Posterior cingulate gyrus (tissue), 11 donors: ENCODE measurements around the gene DCAF11.
A peak's percentile ranks its signal among the peaks of the same experiment; 100 is the strongest.

Source experiments
- DNase-seq, 10 donors: peaks; one replicate each; pipeline versions ENCODE4 v3.0.0 to v3.0.0-alpha.2; 2020 to 2021; ENCODE audit warnings: mixed read lengths in 3 of 10
- intact Hi-C: fragments of 100-400 bp; cut with DNase I; formaldehyde crosslinking; loops from one replicate; pipeline ENCODE4 v1.15.1; 2023

Gene DCAF11

DNA sequence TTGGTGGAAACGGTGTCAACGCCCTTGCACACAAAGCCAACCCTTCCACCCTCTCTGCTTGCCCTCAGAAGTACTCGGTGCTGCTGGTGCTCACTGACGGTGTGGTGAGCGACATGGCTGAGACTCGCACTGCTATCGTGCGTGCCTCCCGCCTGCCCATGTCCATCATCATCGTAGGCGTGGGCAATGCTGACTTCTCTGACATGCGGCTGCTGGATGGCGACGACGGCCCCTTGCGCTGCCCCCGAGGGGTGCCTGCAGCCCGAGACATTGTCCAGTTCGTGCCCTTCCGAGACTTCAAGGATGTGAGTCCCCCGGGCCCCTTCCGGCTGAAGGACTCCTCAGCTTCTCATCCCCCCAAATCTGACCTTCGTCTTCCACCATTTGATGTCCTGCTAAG is 37.5 kb upstream of the DCAF11 start:
- peak in 2 of 10 donors; percentile 47 to 83 for DNase-seq
- intact Hi-C loops = no loop called here

DNA sequence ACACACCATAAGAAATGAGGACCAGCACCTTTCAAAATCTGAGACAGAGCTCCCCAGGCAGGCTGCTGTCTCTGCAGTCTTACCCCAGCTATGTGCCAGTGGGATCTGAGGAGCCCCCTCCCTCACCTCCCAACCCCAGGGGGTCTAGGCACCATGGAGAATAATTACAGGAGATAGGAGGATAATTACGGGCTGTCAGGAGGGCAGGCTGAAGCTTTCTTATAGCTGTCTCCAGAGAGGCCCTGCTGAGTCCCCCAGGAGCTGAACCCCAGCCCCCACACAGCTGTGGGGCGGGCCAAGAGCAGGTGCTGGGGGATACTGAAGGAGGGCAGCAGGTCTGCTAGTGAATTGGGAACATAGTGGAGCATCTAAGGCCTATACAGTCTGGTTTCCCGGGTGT is 36.4 kb upstream of the DCAF11 start:
- DNase-seq = peak in 2 of 10 donors; percentile 14 to 32
- intact Hi-C loops = no loop called here

DNA sequence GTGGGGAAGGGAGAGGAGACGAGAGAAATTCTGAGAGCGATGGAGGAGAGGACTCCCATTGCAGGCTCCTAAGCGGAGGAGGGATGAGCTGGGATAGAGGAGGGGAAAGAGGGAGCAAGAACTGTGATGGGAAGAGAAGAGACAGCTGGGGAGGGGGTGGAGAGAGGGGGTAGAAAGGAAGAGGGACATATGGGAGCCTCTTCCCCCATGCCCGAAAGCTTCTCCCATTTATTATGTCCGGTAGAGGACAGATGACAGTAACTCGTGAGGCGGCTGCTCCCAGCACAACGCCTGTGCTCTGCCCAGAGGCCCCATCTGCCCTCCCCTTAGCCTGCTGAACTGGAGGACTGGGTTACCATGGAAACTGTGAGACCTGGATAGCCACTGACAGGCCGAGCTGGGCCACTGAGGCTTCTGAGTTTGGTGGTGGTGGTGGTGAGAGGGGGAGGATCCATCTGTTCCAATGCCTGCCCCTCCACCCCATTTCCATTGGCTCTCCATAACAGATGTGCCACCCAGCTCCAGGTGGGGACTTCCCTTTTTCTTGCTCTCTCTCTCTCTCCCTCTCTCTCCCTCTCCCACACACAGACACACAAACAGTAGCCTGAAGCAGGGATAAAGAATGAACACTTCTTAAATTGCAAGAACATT is 35.0 kb upstream of the DCAF11 start:
- intact Hi-C loops = no loop called here
- DNase-seq = peak in 3 of 10 donors; percentile 27 to 87 (median 81)

DNA sequence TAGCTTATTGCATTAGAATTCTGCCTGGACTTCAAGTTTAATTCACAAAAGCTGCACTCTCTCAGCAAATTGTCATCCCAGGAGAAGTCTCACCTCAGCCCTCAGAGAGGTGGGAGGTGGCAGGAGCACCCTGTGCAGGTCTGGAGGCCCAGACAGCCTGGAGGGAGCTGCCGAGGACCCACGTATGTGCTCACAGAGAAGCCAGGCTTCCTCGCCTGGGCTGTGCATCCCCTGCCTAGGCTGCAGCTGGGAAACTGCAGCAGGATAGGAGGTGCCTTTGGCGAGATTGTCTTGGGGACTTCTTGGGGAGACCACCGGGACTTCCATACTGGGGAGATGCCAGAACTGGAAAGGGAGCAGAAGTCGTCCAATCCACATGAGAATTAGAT is 34.4 kb upstream of the DCAF11 start:
- intact Hi-C loops = no loop called here
- peak in 2 of 10 donors; percentile 77 to 86 for DNase-seq

DNA sequence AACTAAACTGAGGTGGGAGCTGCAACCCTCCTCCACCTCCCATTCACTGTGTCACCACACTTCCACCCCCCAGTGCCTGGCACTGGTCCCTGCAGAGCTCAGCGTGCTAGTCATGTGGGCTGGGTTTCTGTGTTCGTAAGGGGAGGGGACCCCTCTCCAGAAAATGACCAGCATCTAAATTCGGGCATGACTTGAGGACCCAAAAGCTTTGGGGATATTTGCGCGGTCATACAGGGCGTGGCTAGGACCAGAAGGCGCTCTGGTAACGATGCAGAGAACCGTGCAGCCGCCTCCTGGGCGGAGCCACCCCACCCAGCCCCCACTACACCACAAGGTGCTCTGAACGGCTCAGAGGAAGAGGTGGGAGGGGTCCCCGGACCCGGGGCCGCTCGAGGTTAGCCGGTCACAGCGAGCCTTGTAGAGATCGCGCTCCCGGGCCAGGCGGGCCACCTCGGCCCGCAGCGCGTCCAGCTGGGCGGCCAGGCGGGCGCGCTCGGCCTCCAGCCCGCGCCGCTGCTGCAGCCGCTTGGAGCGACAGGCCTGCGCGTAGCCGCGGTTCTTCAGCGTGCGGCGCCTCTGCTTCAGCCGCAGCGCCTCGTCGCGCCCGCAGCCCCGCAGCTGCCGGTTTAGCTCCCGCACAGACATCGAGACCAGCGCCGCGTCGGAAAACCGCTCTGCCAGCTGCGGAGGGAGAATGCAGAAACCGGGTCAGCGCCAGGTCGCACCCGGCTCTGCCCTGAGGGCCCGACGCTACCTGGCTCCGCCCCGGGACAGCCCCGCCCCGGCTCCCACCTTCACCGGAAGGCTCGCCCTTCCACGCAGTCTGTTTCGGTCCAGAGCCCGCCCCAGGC is 33.5 kb upstream of the DCAF11 start:
- intact Hi-C loops = no loop called here
- peak; percentile 42 to 91 (median 54) for DNase-seq

DNA sequence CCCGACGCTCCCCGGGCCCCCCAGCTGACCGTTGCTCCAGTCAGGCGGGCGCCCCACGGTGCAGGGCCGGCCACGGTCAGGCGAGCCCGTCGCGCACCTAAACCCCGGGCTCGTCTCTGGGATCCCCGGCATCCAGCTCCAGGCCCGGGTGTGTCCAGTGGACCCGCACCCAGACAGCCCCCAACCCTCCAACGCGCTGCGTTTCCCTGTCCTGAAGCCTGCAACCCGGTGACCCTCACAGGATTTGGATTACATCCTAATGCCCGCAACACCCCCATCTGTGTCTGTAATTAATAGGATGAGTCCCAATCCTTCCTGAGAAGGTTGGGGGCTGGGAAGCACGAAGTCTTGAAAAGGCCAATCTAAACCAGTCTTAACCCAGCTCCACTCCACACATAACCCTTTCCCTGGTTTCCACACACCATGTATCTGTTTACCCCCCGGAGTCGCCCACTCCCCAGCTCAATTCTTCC is 32.8 kb upstream of the DCAF11 start:
- DNase-seq = no peak
- intact Hi-C loops = no loop called here

DNA sequence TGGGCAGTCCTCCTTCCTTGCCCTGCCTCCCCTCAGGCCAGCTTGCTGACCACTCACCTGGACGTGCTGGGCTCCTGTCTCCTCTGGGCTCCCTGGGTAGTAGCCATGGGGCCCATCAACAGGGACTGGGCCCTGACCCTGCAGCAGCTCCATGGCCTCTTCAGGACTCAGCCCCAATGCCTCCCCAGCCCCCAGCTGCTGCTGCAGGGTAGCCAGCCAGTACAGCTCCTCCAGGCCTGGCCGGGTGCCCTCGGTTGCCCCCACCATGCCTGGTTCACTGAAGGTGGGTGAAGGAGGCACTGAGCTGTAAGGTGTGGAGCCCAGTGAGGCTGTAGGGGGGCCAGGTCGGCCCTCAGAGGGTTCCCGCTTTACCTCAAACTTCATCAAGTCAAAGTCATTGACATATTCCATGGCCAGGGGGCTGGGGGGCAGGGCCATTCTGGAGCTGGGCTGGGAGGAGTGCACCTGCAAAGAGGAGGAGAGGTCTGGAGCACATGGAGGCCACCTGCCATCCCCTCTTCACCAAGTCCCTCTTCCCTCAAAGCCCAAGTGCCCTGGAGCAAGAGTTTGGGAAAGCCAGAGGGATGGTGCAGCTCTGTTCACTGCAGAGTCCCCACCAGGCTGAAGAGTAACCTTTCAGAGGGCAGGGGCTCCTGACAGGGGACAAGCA is 32.0 kb upstream of the DCAF11 start:
- intact Hi-C loops = no loop called here
- DNase-seq = peak in 3 of 10 donors; percentile 39 to 72 (median 70)

DNA sequence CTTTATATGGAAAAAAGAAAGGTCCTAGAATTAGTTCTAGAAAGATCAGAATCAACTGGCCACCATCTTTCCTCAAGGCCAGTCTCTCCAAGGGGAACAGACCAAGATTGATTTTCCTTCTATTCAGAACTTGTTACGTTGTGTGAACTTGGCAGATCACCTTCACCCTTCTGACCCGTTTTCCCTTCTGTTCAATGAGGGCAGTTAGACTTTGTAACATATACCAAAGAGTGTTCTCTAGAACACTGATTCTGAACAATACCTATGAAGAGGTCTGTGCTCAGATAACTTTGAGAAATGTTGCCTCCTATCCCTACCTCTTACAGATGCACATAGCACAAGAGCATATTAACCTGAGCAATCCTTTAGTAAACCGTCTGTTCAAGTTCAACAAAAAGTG is 31.1 kb upstream of the DCAF11 start:
- DNase-seq = no peak
- intact Hi-C loops = no loop called here

DNA sequence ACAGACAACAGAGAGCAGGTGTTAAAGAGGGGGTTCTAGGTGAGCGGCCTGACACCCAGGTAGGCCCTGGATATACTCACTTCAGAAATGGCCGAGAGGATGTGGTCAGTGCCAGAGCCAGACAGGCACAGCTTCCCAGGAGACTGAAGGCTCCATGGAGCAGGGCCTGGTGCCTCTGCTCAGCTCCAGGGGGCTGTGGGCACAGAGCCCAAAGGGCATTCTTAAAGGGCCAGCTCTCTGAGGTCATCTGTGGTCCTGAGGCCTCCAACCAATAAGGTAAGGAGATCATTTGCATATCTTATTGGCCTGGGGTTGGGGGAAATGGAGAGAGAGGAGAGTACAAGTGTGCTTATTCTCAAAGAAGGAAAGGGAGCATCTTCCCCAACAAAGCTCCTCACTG is 30.1 kb upstream of the DCAF11 start:
- intact Hi-C loops = no loop called here
- peak in 2 of 10 donors; percentile 17 to 24 for DNase-seq

DNA sequence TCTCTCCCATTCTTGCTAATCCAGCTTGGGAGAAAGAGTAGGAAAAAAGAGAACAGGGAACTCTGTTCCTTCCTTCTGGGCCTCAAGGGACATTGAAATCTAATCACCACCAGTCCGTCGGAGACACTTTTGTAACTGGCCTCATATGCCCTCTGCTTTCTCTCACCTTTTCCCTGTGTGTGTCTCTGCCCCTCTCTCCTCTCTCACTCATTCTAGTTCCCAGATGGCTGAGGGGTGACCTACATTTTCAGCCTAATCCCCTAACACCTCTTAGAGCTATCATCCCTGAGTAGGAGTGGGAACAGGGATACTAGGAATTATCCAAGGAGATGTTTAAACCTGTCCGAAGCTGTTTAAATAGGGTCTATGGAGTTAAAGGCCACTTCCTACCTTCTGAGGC is 29.4 kb upstream of the DCAF11 start:
- DNase-seq = peak in 1 of 10 donors; percentile 2
- intact Hi-C loops = no loop called here

DNA sequence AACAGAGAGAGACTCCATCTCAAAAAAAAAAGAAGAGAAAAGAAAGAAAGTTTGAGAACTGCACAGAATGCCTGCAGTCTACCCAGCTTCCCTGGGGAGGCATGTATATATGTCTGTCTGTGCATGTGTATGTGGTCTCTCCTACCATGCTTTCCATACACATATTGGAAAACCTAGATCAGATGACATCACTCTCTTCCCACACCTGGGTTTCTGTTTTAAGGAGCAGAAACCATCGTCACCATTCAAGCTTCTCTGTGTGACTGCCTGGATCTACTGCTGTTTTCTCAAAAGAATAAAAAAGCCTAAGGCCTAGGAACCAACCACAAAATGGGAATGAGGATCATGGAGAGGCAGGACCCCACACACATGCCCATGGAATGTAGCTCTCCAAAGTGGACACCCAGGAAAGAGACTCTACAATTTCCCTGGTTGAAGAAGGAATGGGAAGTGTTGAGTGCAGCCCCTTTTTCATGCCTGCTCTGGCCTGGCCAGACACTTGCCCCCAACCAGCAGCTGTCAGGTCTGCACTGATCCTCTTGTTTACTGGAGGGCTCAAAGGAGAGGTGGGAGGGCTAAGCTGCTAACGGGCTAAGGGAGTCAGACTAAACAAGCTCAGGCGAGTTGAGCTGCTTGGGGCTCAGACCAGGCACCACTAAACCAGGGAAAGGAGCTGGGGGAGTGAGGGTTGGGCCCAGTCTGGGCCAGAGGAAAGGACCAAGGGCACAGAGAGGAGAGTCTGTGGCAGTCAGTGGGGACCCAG is 28.2 kb upstream of the DCAF11 start:
- intact Hi-C loops = no loop called here
- DNase-seq = peak in 1 of 10 donors; percentile 53

DNA sequence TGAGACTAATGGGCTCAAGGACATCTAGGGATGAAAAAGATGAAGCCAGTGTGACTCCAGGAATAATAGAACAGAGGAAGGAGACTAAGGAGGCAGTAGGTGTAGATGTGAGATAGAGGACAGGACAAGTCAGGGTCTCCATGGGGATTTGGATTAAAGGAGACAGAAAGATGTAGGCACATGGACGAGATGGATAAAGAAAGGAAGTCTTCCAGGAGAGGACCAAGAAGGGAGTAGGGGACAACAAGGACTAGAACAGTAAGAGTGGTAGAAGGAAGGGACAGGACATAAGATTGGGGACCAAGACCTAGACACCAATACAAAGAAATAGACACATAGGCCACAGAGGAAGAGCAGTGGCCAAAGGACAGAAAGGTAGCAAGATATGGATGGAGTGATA is 27.6 kb upstream of the DCAF11 start:
- no peak for DNase-seq
- intact Hi-C loops = no loop called here

DNA sequence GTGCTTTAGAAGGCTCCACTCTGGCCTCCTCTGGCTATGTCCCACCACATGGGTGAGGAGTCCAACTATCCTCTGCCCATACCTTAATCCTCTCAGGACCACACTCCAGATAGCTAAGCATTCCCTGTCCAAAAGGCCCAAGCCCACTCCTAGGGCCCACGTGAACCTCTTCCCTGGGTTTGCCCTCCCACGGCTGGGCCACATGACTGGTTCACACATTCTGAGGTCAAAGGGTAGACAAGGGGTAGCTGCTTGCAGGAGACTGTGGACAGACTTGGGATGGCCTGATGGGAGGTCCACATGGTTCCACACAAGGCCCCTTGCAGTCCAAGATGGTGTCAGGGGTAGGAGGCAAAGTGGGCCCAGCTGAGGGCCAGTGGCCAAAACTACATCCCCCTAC is 26.5 kb upstream of the DCAF11 start:
- peak in 2 of 10 donors; percentile 8 to 11 for DNase-seq
- intact Hi-C loops = no loop called here

DNA sequence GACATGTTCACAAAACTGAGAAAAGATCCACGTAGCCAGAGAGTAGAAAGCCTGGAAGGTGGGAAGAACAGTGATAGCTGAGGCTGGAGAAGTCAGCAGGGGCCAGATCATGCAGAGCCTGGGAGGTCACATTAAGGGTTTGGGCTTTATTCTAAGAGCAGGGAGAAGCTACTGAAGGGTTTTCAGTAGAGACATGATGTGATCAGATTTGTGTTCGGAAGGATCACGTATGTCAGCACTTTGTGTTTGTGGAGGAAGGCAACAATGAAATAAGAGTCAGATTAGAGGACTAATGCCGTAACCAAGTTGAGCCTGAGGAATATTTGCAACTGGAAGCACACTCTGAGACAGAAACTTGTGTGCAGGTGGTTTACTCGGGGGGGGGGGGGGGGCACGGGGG is 24.7 kb upstream of the DCAF11 start:
- intact Hi-C loops = loop anchor here (1.0 to 5.0 kb wide), 2 partner anchors 38 to 76 kb away; partner anchors contain the start of gene CARMIL3
- no peak for DNase-seq

DNA sequence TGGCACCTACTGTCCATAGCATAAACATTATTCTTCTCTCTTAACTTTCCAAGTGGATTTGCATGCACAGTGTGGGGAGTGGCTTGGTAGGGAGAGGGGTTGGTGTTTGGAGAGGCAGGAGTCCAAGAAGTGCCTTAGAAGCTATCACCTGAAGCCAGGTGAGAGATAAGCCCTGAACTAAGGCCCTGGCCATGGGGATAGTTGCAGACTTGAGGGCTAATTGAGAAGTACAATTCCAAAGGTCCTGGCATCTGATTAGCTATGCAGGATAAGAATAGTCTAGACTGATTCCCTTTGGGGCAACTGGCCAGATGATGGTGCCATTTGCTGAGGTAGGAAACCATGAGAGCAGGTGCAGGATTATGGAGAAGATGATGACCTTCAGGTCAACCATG is 22.5 kb upstream of the DCAF11 start:
- peak in 1 of 10 donors; percentile 8 for DNase-seq
- intact Hi-C loops = loop anchor here (5.0 kb wide), 1 partner anchor 40 kb away; the partner anchor contains the start of gene CARMIL3

DNA sequence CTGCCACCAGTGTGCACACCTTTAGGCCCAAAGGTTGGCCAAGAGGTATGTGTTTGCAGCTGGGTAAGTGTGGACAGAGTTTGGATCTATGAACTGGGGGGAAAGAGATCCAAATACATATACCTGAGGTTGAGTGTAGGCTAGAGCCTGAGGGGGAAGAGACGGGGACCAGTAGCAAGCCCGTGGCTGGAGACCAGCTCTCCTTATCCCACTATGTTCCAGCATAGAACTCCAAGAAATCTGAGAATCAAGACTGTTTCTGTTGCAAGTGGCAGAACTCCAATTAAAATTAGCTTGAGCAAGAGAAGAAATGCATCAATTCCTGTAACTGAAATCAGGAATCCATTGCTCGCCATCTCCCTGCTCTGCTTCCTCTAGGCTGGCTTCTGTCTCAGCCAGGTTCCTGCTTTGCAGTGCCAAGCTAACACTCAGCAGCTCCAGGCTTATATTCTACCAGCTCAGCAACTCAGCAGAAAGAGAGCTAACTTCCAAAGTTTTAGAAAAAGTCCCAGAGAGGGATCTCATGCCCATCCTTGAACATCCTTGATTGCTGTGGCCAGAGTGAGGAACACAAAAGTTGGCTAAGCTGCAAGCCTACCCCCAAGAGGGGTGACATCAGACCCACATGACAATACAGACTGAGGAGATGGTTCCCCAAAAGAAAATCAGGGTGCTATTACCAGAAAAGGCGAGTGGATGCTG is 21.9 kb upstream of the DCAF11 start:
- intact Hi-C loops = loop anchor here (5.0 kb wide), 1 partner anchor 40 kb away; the partner anchor contains the start of gene CARMIL3
- peak in 1 of 10 donors; percentile 3 for DNase-seq

DNA sequence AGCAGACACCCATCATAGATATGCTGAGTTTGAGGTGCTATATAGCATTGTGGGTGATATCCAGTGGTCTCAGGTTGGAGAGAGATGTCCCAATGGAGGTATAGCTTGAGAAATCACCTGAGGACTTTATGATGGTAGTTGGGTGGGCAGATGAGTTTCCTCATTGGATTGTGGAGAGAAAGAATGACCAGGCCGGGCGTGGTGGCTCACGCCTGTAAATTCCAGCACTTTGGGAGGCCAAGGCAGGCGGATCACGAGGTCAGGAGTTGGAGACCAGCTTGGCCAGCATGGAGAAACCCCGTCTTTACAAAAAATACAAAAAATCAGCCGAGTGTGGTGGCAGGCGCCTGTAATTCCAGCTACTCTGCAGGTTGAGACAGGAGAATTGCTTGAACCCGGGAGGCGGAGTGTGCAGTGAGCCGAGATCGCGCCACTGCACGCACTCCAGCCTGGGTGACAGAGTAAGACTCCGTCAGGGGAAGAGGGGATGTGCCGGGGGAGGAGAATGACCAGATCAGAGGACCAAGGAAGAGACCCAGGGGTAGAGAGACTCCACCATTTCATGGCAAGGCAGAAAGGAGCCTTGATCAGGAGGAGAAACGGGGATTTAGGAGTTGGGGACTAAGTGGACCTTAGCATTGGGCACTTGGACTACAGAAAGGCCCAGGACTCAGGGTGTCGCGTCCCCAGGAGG is 21.2 kb upstream of the DCAF11 start:
- no peak for DNase-seq
- intact Hi-C loops = loop anchor here (5.0 kb wide), 1 partner anchor 41 kb away; the partner anchor contains the start of gene CARMIL3

DNA sequence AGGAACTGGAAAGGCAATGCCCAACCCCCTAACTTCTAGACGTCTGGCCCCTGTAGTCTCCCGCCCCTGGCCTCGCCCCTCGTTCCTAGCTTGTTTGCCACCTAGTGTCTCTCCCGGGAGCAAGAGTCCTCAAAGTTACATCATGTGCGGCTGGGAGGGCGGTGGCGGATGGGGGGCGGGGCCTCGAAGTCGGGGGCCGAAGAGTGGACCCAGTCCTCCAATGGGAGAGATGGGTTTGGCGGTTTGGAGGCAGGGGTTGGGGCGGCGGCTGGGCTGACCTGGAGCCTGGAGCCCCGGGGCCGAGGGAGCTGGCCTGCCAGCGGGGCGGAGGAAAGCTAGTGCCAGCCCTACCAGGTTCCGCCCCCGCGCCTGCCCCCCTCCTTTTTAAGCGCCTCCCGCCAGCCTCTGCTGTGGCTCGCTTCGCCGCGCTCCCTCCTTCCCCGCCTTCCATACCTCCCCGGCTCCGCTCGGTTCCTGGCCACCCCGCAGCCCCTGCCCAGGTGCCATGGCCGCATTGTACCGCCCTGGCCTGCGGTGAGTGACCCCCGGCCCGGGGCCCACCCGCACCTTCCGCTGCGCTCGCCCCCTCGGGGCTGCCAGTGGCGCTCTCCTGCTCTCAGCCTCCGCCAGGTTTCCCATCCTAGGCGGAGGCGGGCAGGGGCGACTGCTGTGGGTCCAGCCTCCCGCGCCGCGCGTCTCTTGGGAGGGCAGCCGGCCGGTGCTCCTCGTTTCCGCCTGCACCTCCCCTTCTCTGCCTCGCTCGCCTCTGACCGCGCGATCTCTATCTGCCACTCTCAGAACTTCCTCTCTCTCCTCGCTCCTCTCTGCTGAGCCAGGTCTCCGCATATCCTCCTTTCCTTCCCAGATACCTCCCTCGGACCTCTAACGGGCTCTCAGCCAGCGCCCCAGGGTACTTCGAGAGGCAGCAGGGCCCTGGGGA is 20.4 kb upstream of the DCAF11 start, which contains the start of gene PCK2:
Gene PCK2, plus strand, starts transcription at position 411 of the 940 bp plus-strand sequence. Its CDS starts 95 bp downstream, at position 506.
- peak; percentile 57 to 97 (median 74) for DNase-seq
- intact Hi-C loops = loop anchor here (5.0 kb wide), 1 partner anchor 42 kb away; the partner anchor contains the start of gene CARMIL3
